HFFc6 (cell line): Measurements from ENCODE around the gene ANKMY1. TPM values are rescaled to one million over a fixed set of nuclear protein-coding genes. Genes with fewer than 3 reads are reported as not detected.

Experiments used
- DNase-seq: peaks from one replicate; pipeline ENCODE4 v3.0.0-alpha.2; 2018
- H3K27ac Mint-ChIP-seq: 2 replicates; pipeline ENCODE4 v1.8.0; 2020; ENCODE audit warnings: mild to moderate bottlenecking, mixed read lengths
- H3K27me3 Mint-ChIP-seq: 2 replicates; pipeline ENCODE4 v1.8.0; 2021; ENCODE audit warnings: mild to moderate bottlenecking, moderate library complexity, mixed read lengths; ENCODE audit not compliant: insufficient read depth
- H3K36me3 Mint-ChIP-seq: 2 replicates; pipeline ENCODE4 v1.8.0; 2021; ENCODE audit warnings: low read depth, mixed read lengths
- H3K4me1 Mint-ChIP-seq: 2 replicates; pipeline ENCODE4 v1.8.0; 2020; ENCODE audit warnings: low read depth, mixed read lengths
- H3K4me3 Mint-ChIP-seq: 2 replicates; pipeline ENCODE4 v1.8.0; 2020; ENCODE audit warnings: mild to moderate bottlenecking, moderate library complexity, mixed read lengths
- H3K9me3 Mint-ChIP-seq: 2 replicates; pipeline ENCODE4 v1.8.0; 2020; ENCODE audit warnings: mild to moderate bottlenecking, mixed read lengths
- total RNA-seq, 6 experiments: library from RNA; stranded (reverse); fragmentation: NEBNext Ultra II Directional; extraction: Animal tissue kit (Norgen Biotek cat#: 25700); gene quantifications; 2 replicates in 1 of 6; 3 replicates in 5 of 6; pipeline ENCODE4 v1.2.3, GENCODE V29; 2021
- TF ChIP-seq, protein P1 (sequence below): fragments of 200-600 bp; sonication (generic); IDR thresholded peaks from 2 replicates; pipeline ENCODE4 v1.5.0; 2021; ENCODE audit warnings: antibody characterized with exemption, mild to moderate bottlenecking

The ANKMY1 gene
- total RNA-seq, 6 experiments from 2014 or later, result 4.4 to 5.6 (median 5.2) TPM

DNA sequence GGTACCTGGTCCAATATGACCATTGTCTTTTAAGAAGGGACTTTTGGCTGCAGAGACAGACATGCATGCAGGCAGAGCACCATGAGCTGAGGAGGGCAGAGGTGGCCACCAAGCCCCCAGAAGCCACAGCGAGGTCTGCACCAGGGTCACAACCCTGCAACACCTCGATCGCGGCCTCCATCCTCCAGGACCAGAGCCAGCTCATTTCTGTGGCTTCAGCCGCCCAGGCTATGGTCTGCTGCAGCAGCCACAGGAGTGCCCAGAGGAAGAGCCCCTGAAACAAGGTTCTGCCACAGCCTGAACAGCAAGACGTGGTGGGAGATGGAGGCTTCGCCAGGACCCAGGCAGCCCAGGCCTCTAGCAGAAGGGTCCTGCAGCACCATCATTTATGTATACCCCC lies 53.9 kb downstream of the ANKMY1 start:
- H3K27ac Mint-ChIP-seq, result no peak overlapping the region
- H3K4me1 Mint-ChIP-seq, result no peaks in the 10 kb centered on the region
- no peaks in the 10 kb centered on the region for H3K9me3 Mint-ChIP-seq
- H3K27me3 Mint-ChIP-seq, result no peaks in the 10 kb centered on the region
- no peaks in the 10 kb centered on the region for H3K36me3 Mint-ChIP-seq
- no peak overlapping the region for H3K4me3 Mint-ChIP-seq
- DNase-seq, result no peak
- TF ChIP-seq, protein P1, sequence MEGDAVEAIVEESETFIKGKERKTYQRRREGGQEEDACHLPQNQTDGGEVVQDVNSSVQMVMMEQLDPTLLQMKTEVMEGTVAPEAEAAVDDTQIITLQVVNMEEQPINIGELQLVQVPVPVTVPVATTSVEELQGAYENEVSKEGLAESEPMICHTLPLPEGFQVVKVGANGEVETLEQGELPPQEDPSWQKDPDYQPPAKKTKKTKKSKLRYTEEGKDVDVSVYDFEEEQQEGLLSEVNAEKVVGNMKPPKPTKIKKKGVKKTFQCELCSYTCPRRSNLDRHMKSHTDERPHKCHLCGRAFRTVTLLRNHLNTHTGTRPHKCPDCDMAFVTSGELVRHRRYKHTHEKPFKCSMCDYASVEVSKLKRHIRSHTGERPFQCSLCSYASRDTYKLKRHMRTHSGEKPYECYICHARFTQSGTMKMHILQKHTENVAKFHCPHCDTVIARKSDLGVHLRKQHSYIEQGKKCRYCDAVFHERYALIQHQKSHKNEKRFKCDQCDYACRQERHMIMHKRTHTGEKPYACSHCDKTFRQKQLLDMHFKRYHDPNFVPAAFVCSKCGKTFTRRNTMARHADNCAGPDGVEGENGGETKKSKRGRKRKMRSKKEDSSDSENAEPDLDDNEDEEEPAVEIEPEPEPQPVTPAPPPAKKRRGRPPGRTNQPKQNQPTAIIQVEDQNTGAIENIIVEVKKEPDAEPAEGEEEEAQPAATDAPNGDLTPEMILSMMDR, result no peak

DNA sequence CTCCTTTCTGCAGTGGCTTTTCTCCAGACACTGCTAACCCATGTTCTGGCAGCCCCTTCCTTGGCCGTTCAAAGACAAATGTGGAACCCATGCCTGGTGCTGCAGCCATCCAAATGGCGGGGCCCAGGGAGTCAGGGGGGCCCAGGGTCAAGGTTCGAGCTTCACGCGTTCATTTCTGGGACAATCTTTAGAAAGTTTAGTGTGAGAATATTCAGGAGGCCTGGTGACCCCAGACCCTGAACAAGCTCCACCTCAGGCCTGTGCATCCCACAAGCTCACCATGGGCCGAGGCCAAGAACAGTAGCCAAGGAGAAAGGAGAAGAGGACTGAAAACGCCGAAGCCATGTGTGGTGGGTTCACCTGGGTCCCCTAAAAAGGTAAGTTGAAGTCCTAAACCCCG lies 54.4 kb downstream of the ANKMY1 start:
- DNase-seq, result no peak
- Mint-ChIP-seq H3K27me3 (no peaks in the 10 kb centered on the region), H3K4me1 (no peaks in the 10 kb centered on the region), H3K36me3 (no peaks in the 10 kb centered on the region), H3K27ac (no peak overlapping the region), H3K9me3 (no peaks in the 10 kb centered on the region), H3K4me3 (no peak overlapping the region)
- TF ChIP-seq, protein P1, result no peak

DNA sequence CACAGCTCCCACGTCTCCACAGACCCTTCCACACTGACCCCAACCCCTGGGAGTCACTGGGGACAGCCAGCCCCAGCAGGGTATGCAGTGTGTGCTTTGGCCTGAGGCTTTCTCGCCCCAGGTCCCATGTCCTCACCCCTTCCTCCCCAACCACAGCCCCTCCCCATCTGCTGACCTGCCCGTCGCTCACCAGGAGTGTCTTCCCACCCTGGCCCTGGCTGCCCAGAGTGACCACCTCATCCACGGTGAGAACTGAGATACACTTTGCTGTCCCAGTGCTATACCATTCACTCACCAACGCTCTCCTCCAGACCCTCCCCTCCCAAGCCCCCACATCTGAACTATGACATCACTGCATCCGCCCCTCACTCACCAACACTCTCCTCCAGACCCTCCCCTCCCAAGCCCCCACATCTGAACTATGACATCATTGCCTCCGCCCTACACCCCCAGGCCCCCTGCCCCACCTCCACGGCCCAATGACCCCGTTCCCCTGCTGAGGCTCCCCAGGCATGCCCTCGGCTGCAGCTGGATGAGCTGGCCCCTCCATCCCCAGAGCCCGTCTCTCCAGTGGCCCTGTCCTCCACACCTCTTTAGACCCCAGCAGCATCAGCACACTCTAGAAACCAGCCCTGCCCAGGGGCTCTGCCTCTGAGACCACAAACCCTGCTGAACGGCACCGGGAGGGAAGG lies 55.2 kb downstream of the ANKMY1 start:
- H3K27ac Mint-ChIP-seq, result no peak overlapping the region
- H3K4me1 Mint-ChIP-seq, result no peaks in the 10 kb centered on the region
- no peak overlapping the region for H3K4me3 Mint-ChIP-seq
- H3K27me3 Mint-ChIP-seq, result no peaks in the 10 kb centered on the region
- DNase-seq, result no peak
- H3K36me3 Mint-ChIP-seq, result no peaks in the 10 kb centered on the region
- H3K9me3 Mint-ChIP-seq, result no peaks in the 10 kb centered on the region
- TF ChIP-seq, protein P1, result no peak

DNA sequence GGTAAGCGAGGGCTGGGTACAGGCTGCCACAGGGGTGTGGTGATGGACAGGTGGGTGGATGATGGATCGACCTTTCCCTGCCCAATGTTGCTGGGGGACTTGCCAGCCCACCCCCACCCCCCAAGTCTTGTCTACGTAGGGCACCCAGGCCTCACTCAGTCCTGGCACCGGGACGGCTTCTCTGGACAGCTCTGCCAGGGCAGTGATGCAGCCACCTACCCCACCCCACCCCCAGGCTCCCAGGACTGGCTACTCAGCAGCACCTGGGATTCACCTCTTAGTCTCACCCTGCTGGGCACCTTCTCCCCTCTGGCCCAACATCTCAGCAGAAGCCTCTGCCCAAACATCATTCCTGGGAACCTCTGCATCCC lies 55.7 kb downstream of the ANKMY1 start:
- DNase-seq, result no peak
- TF ChIP-seq, protein P1, result no peak
- no peaks in the 10 kb centered on the region for H3K9me3 Mint-ChIP-seq
- H3K4me3 Mint-ChIP-seq, result no peak overlapping the region
- no peak overlapping the region for H3K27ac Mint-ChIP-seq
- no peaks in the 10 kb centered on the region for H3K4me1 Mint-ChIP-seq
- no peaks in the 10 kb centered on the region for H3K27me3 Mint-ChIP-seq
- H3K36me3 Mint-ChIP-seq, result no peaks in the 10 kb centered on the region

DNA sequence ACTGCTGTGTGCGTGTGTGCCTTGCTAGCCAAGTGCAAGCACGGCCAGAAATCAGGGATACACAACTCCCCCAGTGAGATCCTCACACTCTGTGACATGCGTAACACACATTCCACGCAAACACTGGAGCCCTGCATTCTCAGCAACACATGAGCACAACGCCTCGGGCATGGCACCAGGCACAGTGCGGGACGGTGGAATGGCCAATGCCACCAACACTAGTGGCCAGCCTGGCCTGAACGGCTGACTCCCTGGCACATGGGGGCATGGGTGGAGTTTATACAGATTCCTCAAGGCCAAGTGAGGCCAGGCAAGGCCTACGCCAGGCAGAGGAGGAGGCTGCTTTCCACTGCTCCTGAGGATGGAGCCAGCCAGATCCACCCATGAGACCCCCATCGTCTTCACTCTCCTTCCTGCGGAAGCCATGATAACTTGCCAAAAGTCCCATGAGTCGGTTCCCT lies 56.2 kb downstream of the ANKMY1 start:
- H3K36me3 Mint-ChIP-seq, result no peaks in the 10 kb centered on the region
- H3K9me3 Mint-ChIP-seq, result no peaks in the 10 kb centered on the region
- H3K27me3 Mint-ChIP-seq, result no peaks in the 10 kb centered on the region
- TF ChIP-seq, protein P1, result no peak
- no peak for DNase-seq
- H3K4me1 Mint-ChIP-seq, result no peaks in the 10 kb centered on the region
- H3K4me3 Mint-ChIP-seq, result no peak overlapping the region
- no peak overlapping the region for H3K27ac Mint-ChIP-seq
